Activated CD4-positive, alpha-beta T cell treated with anti-CD3 and anti-CD28 coated beads for 24 hours (primary cell): ENCODE results near the gene ABCB9.
"Not testable (repeated sequence)": the region's sequence is repeated elsewhere in the genome, so short reads cannot be mapped to it uniquely, and the experiment has no call there.

Source experiments
- DNase-seq, 2 donors: peaks; one replicate each; pipeline ENCODE4 v3.0.0-alpha.2; 2020; ENCODE audit warnings: low read depth in 2 of 2

Gene ABCB9

DNA sequence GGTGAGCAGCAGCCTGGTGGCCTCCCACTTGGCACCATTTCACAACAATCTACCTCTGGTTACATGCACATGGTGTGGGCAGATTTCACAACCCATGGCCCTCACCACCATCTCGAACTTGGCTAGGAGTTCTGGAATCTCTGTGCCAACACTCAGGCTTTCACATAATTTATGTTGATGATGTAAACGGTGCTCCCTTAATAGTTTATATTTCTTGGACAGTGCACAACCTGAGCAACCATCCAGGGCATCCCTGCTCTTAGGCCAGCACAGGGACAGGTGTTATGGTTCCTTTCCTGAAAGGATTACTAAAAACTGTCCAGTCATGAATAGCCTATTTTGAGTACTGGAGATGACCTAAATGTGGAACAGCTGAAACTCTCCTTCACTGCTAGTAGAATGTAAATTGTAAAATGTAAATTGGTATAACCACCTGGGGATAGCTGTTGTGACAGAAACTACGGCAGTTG, 28.6 kb downstream of the ABCB9 start:
- DNase-seq: no peak

- no peak for DNase-seq
Measured at GRCh38 chr12:122935318-122935717, 30.9 kb downstream of the ABCB9 start.

DNA sequence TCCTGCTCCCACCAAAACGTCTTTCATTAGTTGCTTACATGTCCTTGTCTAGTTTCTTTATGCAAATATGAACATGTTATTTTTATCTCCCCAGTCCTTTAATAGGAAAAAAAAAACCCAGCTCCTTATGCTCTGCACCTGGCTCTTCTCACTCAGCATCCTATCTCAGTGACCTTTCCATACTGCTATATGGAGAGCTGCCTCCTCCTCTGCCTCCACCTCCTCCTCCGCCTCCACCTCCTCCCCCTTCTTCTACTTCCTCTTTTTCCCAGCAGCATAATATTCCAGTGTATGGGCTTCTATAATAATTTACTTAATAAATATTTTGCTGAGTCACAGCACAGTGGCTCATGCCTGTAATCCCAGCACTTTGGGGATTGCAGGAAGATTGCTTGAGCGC, 31.5 kb downstream of the ABCB9 start:
- no peak for DNase-seq

DNA sequence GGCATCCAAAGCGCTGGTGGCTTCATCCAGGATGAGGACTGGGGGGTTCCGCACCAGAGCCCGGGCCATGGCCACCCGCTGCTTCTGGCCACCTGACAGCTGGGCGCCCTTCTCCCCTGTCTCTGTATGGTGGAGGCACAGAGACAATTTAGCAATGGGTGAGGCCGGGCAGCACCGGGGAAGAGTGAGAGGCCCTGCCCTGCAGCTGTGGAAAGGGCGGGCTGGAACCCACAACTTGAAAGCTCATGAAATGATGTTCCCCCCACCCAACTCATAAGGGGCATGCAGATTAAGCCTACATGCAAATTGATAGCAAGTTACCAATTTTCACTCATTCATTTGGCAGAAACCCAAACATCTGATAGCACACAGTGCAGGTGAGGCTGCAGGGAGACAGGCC, 34.1 kb downstream of the ABCB9 start:
- DNase-seq: no peak

DNA sequence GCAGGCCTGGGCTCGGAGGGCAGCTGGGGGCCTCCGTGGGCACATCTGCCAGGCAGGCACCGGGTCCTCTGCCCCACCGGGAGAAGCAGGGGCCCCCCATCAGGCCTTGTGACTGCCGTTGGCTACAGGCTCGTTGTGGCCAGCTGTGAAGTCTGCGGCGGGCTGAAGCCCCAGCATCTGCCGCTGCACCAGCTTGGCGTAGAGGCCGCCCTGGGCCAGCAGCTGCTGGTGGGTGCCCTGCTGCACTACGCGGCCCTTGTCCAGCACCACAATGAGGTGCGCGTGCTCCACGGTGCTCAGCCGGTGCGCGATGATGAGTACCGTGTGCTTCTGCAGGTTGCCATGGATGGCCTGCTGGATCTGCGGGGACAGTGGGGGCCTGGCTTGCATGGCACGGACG, 36.5 kb downstream of the ABCB9 start:
- no peak for DNase-seq

GRCh38 chr12:122929148-122929538, 37.1 kb downstream of the ABCB9 start:
- no peak for DNase-seq

DNA sequence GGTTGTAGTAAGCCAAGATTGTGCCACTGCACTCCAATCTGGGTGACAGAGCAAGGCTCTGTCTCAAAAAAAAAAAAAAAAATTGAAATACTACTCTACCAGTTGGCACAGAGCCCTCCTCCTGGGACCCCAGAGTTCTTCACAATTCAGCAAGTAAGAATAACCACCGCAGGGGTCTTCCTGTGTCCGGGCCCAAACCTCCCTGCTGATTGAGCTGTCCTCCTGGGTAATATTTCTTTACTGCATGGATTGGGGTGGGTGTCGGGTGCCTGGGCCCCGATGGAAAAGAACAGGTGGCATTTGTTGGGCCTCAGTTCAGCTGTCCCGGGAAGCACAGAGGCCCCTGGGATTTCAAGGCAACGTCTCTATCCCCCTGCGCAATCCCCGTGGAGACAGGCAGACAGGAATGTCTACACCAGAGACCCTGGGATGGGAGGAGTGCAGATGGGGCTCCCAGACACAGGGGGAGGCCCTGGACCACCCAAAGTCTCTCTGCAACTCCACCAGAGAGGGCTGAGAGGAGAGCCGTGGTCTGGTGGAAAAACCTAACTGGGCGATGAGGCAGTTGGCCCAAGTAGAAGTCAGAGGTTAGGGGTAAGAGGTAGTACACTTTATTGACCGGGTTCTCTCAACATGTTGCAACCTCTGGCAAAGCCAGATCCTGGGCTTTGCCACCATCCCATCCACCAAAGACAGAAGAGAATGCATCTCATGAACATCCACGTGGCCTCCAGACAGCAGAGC, 37.7 kb downstream of the ABCB9 start:
- DNase-seq: no peak

GRCh38 chr12:122927756-122928403, 38.4 kb downstream of the ABCB9 start:
- DNase-seq: no peak

DNA sequence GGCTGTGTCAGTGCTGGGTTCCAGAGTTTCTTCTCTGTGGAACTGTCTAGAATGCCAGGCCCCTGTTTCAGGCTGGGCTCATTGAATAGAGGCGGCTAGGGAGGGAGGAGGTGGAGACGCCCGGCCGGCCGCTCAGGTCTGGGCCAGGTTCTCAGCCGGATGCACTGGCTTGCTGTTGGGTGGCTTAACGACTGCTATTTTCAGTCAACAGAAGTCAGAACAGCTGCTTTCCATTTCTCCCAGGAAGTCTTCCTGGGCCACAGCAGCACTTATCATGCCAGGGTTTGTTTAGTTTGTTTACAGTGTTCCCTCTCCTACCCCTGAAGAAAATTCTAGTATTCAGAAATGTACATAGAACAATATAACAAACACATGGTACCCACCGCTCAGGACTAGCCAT, 44.3 kb downstream of the ABCB9 start:
- DNase-seq: no peak

DNA sequence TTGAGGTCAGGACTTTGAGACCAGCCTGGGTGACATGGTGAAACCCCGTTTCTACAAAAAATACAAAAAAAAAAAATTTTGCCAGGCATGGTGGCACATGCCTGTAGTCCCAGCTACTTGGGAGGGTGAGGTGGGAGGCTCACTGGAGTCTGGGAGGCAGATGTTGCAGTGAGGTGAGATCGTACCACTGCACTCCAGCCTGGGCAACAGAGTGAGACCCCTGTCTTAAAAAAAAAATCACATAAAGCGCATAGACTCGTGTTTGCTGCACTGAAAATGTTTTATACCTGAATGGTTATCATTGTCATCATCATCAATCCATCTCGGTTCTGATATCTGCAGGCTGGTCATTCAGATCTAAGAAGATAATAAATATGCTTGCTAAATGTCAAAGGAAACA, 45.6 kb downstream of the ABCB9 start:
- no peak for DNase-seq

GRCh38 chr12:122918827-122919226, 47.4 kb downstream of the ABCB9 start:
- no peak for DNase-seq

DNA sequence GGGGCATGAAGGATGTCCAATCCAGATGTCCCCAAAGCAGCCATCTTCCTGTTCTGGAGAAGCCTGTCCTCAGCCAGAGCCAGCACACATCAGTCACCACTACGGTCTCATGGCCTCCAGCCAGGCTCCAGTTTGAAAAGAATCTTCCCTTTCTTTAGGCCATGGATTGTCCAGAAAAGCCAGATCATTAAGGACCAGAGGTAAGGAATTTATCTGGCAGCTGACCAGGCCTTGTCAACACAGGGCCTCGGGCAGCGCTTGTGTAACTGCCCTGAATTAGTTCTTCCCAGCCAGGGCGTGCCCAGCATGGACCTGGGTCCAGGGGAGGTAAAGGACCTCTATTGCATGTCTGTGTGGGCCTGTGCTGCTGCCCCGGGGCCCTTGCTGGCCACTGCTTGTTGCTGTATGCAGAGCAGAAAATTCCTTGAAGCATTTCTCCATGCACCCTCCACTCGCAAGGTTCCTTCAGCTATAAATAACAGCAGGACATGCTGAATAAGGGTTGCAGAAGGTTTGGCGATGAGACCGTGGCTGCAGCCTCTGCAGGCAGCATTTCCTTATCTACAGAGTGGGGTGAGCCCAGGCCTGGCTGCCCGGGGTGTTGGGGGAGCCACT, 48.6 kb downstream of the ABCB9 start:
- DNase-seq: no peak

GRCh38 chr12:122909442-122910288, 56.6 kb downstream of the ABCB9 start:
- no peak for DNase-seq

GRCh38 chr12:122908915-122909314, 57.3 kb downstream of the ABCB9 start:
- DNase-seq: no peak

- not testable (repeated sequence) for DNase-seq
Measured at GRCh38 chr12:122905258-122905657, 61.0 kb downstream of the ABCB9 start.

DNA sequence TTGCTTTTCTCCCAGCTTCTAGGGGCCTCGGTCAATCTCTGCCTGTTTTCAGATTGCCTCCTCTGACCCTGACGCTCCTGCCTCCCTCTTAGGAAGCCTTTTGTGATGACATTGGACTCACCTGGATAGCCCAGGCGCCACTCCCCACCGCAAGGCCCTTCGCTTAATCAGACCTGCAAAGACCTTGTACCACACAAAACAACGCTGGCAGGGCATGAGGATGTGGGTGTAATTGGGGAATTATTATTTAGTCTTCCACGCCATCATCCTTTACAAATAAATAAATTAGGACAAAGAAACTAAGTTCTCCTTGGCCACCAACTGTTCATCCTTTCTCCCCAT, 62.6 kb downstream of the ABCB9 start:
- no peak for DNase-seq

DNA sequence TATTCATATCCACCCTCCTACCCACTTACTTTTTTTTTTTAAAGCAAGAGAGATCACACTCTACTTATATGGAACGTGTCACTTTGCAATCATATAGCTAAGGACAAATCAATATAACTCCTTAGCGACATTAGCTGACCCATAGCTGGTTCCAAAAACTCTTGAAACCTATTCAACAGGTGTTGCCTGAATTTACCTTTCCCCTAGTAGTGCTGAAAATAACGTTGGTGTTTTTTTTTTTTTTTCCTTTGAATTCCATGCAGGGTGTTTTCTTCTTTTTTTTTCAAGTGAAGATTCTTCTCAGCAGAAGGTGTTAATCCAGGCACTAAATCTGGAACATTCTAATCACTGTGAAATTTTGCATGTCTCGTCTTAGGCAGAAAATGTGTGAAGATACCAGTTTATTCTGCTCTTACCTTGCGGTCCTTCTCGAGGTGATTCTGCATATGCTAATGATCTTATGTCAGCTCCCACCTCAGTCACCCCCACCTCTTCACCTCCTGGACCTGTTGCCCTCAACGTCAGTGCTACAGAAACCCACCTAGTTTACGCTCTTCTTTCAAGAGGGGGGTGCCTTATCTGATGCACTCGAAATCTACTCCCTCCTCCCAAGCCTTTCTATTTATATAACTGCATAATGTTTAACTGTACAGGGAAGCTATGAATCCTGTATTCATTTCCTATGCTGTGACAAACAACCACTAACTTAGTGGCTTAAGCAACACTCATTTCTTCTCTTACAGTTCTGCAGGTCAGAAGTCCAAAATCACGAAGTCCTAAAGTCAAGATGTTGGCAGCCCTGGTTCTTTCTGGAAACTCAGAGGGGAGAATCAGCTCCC, 63.2 kb downstream of the ABCB9 start:
- no peak for DNase-seq

DNA sequence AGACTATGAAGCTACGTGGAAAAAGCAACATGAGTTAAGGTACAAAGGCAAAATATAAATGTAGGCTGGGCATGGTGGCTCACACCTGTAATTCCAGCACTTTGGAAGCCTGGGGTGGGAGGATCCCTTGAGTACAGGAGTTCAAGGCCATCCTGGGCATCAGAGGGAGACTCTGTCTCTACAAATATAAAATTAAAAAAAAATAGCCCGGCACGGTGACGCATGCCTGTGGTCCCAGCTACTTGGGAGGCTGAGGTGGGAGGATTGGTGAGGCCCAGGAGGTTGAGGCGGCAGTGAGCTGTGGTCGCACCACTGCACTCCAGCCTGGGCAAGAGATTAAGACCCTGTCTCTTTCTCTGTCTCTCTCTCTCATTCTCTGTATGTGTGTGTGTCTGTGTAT, 66.4 kb downstream of the ABCB9 start:
- DNase-seq: no peak

DNA sequence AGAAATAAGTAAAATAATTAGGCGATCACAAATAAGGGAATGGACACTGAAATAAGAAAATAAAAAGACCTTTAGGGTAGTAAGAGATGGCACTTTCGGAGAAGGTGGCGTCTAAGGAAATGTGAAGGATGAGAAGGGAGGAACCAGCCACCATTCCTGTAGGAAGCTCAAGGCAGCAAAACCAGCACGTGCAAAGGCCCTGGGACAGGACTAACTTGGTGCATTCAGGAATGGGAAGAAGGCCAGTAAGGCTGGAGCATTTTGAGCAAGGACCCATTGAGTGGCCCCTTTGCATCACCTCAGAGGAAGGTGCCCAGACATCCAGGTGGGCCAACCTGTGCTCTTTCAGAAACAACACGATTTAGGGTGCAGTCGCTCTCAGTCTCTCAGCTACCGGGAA, 69.6 kb downstream of the ABCB9 start:
- DNase-seq: no peak

DNA sequence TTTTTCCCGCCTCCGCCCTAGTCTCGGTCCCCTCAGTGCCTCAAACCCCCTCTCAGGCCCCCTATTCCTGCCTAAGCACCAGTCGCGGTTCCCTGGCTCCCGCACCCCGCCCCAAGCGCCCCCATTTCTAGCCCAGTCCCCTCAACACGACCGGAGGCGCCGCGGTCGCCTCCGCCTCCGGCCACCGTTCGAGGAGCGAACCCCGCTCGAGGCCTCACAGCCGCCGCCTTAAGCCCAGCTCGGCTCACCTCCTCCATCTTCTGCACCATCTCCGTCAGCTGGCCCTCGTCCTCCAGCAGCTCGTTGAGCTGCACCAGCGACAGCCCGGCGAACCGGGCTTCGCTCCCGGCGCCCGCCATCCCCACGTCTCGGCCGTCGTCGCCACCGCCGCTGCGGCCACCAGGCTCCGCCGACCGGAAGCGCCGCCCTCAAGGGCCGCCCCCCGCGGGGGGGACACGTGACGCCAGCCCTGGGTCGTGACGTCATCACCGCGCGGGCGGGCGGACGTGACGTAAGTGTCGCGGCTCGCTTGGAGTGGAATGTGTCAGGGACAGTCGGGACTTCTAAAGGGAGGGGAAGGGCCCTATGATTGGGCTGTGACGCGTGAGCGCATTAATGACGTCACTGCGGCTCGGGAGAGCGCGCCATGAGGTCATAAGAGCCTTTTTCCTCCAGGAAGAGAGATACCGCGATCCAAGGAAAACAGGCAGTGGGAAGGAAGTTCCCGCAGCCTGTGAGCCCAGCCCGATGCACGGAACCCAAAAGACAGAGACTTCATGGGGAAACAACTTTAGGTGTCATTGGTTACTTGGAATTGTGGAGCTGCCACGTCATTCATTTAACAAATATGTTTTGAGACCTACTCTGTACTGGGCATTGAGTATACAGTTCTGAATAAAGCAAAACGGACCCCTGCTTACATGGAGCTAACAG, 70.3 kb downstream of the ABCB9 start, which contains the start of gene VPS37B:
Gene VPS37B (minus strand): TSS at position 421 of the 933 bp plus-strand sequence. CDS start 62 bp downstream, at position 359.
- peak; percentile 67 to 73 for DNase-seq
